Metanephros (tissue), 2 donors: ENCODE data around the gene ZNF492. TPM values are rescaled to one million over a fixed set of nuclear protein-coding genes. Genes with fewer than 3 reads are reported as not detected.

Source experiments
- small RNA-seq: library from RNA; depleted of rRNA; stranded (forward); fragments of <200 nt; gene quantifications from one replicate; pipeline ENCODE3, GENCODE V24; 2014; ENCODE audit warnings: low replicate concordance
- total RNA-seq: library from RNA; depleted of rRNA; stranded (reverse); fragments of >200 nt; gene quantifications from one replicate; pipeline ENCODE4 v1.2.3, GENCODE V29; 2014

Gene ZNF492
- total RNA-seq = 1.5 TPM

DNA sequence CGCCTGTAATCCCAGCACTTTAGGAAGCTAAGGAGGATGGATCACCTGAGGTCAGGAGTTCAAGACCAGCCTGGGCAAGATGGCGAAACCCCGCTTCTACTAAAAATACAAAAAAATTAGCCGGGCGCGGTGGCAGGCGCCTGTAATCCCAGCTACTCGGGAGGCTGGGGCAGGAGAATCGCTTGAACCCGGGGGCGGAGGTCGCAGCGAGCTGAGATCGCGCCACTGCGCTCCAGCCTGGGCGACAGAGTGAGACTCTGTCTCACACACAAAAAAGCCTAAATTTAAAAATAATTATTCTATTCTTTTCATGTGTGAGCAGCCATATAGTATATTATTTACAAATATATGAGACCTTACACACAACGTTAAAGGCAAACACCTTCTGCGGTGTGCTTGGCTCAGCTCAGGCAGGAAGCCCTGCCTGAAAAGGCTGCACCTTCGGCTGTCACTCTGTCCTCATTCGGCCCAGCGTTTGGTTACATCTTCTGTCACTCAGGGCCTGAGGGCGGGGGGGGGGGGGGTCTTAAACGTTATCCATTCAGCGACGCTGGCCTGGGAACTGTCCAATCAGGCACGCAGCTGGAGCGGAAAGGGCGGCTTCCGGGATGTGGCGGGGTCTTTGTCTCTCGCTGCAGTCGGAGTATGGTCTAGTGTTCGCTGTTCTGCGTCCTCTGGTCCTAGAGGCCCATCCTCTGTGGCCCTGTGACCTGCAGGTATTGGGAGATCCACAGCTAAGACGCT, at the start of gene ZNF492:
Gene ZNF492, plus strand, starts transcription at position 619 of the 744 bp plus-strand sequence. CDS start 19,076 bp downstream, outside the sequence.

Small RNA genes lying within 50 kb of the gene (small RNA-seq; reads per million reads assigned to genes)
- not detected for gene AC011467.2

Other genes starting within 250 kb of the ZNF492 start
- gene ZNF98, start 212.0 kb upstream of the ZNF492 start, total RNA-seq = 12.1 TPM
- 0.82 TPM for gene ZNF99, start 149.8 kb downstream of the ZNF492 start, total RNA-seq
- not detected for gene ZNF723, start 198.0 kb downstream of the ZNF492 start, total RNA-seq